ENCODE data around the gene B3GAT1.

B3GAT1 gene

GRCh38 chr11:134372961-134373360, 39.1 kb downstream of the B3GAT1 start:
- peaks cover 17% of the 10 kb centered on the region; the same call in 1 of the 2 replicates for H3K36me3 ChIP-seq (ENCODE audit: insufficient read depth, low read length)
- no peak overlapping the region for H2AFZ ChIP-seq (ENCODE audit: low read depth, low read length)
- no peak overlapping the region for H3K4me3 ChIP-seq (ENCODE audit: low read depth in 1 of 2, low read length in 2 of 2)
- no peaks in the 10 kb centered on the region for H3K27me3 ChIP-seq (ENCODE audit: insufficient read depth, low read length, poor library complexity)
- no peak overlapping the region for H3K27ac ChIP-seq (ENCODE audit: low read length)
- TF ChIP-seq EZH2 (IDR thresholded peaks at IDR 0.05; ENCODE audit: borderline replicate concordance, low read depth, low read length, severe bottlenecking) (no peak), CTCF (IDR thresholded peaks at IDR 0.05; ENCODE audit: borderline replicate concordance, extremely low read depth, low read length, poor library complexity, severe bottlenecking) (no peak)
- DNase-seq (no peak), ATAC-seq (ENCODE audit: insufficient read depth, low read depth) (no peak)
- no peaks in the 10 kb centered on the region for H4K20me1 ChIP-seq (ENCODE audit: insufficient read depth, low read length)
- no peak overlapping the region for H3K9ac ChIP-seq (ENCODE audit: low read depth, low read length)
- no peaks in the 10 kb centered on the region for H3K79me2 ChIP-seq (ENCODE audit: insufficient read depth, low read length)
- no peak overlapping the region for H3K4me2 ChIP-seq (ENCODE audit: insufficient read depth, low read length)
- no peaks in the 10 kb centered on the region for H3K9me3 ChIP-seq (ENCODE audit: insufficient read depth, low read length, severe bottlenecking)
- H3K4me1 ChIP-seq (ENCODE audit: insufficient read depth, low read length): no peaks in the 10 kb centered on the region

GRCh38 chr11:134372536-134372935, 39.5 kb downstream of the B3GAT1 start:
- Histone ChIP-seq H3K27me3 (ENCODE audit: insufficient read depth, low read length, poor library complexity) (no peaks in the 10 kb centered on the region), H3K36me3 (ENCODE audit: insufficient read depth, low read length) (peaks cover 17% of the 10 kb centered on the region; the same call in 1 of the 2 replicates), H3K9me3 (ENCODE audit: insufficient read depth, low read length, severe bottlenecking) (no peaks in the 10 kb centered on the region), H3K4me1 (ENCODE audit: insufficient read depth, low read length) (no peaks in the 10 kb centered on the region), H3K9ac (ENCODE audit: low read depth, low read length) (no peak overlapping the region), H3K79me2 (ENCODE audit: insufficient read depth, low read length) (no peaks in the 10 kb centered on the region), H2AFZ (ENCODE audit: low read depth, low read length) (no peak overlapping the region), H3K4me3 (ENCODE audit: low read depth in 1 of 2, low read length in 2 of 2) (no peak overlapping the region), H3K27ac (ENCODE audit: low read length) (no peak overlapping the region), H4K20me1 (ENCODE audit: insufficient read depth, low read length) (no peaks in the 10 kb centered on the region), H3K4me2 (ENCODE audit: insufficient read depth, low read length) (no peak overlapping the region)
- DNase-seq (no peak), ATAC-seq (ENCODE audit: insufficient read depth, low read depth) (no peak)
- TF ChIP-seq EZH2 (IDR thresholded peaks at IDR 0.05; ENCODE audit: borderline replicate concordance, low read depth, low read length, severe bottlenecking) (no peak), CTCF (IDR thresholded peaks at IDR 0.05; ENCODE audit: borderline replicate concordance, extremely low read depth, low read length, poor library complexity, severe bottlenecking) (no peak)

- ATAC-seq (ENCODE audit: insufficient read depth, low read depth) (no peak), DNase-seq (no peak)
- Histone ChIP-seq H3K4me2 (ENCODE audit: insufficient read depth, low read length) (no peak overlapping the region), H3K4me3 (ENCODE audit: low read depth in 1 of 2, low read length in 2 of 2) (no peak overlapping the region), H3K27me3 (ENCODE audit: insufficient read depth, low read length, poor library complexity) (no peaks in the 10 kb centered on the region), H2AFZ (ENCODE audit: low read depth, low read length) (no peak overlapping the region), H3K79me2 (ENCODE audit: insufficient read depth, low read length) (no peaks in the 10 kb centered on the region), H3K9me3 (ENCODE audit: insufficient read depth, low read length, severe bottlenecking) (no peaks in the 10 kb centered on the region), H3K4me1 (ENCODE audit: insufficient read depth, low read length) (no peaks in the 10 kb centered on the region), H3K9ac (ENCODE audit: low read depth, low read length) (no peak overlapping the region), H4K20me1 (ENCODE audit: insufficient read depth, low read length) (no peaks in the 10 kb centered on the region), H3K36me3 (ENCODE audit: insufficient read depth, low read length) (peaks cover 17% of the 10 kb centered on the region; the same call in 1 of the 2 replicates), H3K27ac (ENCODE audit: low read length) (no peak overlapping the region)
- TF ChIP-seq CTCF (IDR thresholded peaks at IDR 0.05; ENCODE audit: borderline replicate concordance, extremely low read depth, low read length, poor library complexity, severe bottlenecking) (no peak), EZH2 (IDR thresholded peaks at IDR 0.05; ENCODE audit: borderline replicate concordance, low read depth, low read length, severe bottlenecking) (no peak)
Measured at GRCh38 chr11:134371436-134372185, 40.4 kb downstream of the B3GAT1 start.

Data from DND-41 (cell line).